IPS-15b (cell line): ENCODE data around the gene LAMB2.

ENCODE experiments used
- H3K27me3 ChIP-seq: one replicate; pipeline ENCODE4 v1.6.1; 2013; ENCODE audit warnings: low read length; ENCODE audit not compliant: control insufficient read depth, insufficient read depth
- H3K36me3 ChIP-seq: one replicate; pipeline ENCODE4 v1.6.1; 2013; ENCODE audit warnings: low read length; ENCODE audit not compliant: control insufficient read depth, insufficient read depth
- H3K4me1 ChIP-seq: one replicate; pipeline ENCODE4 v1.6.1; 2013; ENCODE audit warnings: mild to moderate bottlenecking, low read length; ENCODE audit not compliant: control insufficient read depth, insufficient read depth
- H3K4me3 ChIP-seq: one replicate; pipeline ENCODE4 v1.5.1; 2013; ENCODE audit warnings: low read depth, low read length
- H3K9ac ChIP-seq: one replicate; pipeline ENCODE4 v1.6.1; 2013; ENCODE audit warnings: low read depth, mild to moderate bottlenecking, low read length
- H3K9me3 ChIP-seq: one replicate; pipeline ENCODE4 v1.6.1; 2013; ENCODE audit warnings: mild to moderate bottlenecking, low read length; ENCODE audit not compliant: control insufficient read depth, insufficient read depth

The LAMB2 gene

GRCh38 chr3:49132437-49133225, at the start of gene LAMB2:
LAMB2 (minus strand) TSS chr3:49133050; CDS start chr3:49132867, 183 bp downstream.
- peaks cover 3% of the 10 kb centered on the region for H3K4me1 ChIP-seq
- H3K9ac ChIP-seq: peak within 1 kb of the TSS; percentile 93
- no peaks in the 10 kb centered on the region for H3K9me3 ChIP-seq
- peak within 1 kb of the TSS; percentile 91 for H3K4me3 ChIP-seq
- H3K36me3 ChIP-seq: peaks cover 8% of the 10 kb centered on the region
- no peaks in the 10 kb centered on the region for H3K27me3 ChIP-seq

- no peak overlapping the region for H3K4me3 ChIP-seq
- H3K36me3 ChIP-seq: no peaks in the 10 kb centered on the region
- H3K4me1 ChIP-seq: no peaks in the 10 kb centered on the region
- no peak overlapping the region for H3K9ac ChIP-seq
- H3K27me3 ChIP-seq: no peaks in the 10 kb centered on the region
- no peaks in the 10 kb centered on the region for H3K9me3 ChIP-seq
Observed at GRCh38 chr3:49181351-49181750, 48.5 kb upstream of the LAMB2 start.

- H3K9me3 ChIP-seq: no peaks in the 10 kb centered on the region
- no peak overlapping the region for H3K4me3 ChIP-seq
- no peaks in the 10 kb centered on the region for H3K36me3 ChIP-seq
- H3K27me3 ChIP-seq: no peaks in the 10 kb centered on the region
- H3K9ac ChIP-seq: no peak overlapping the region
- H3K4me1 ChIP-seq: no peaks in the 10 kb centered on the region
Observed at GRCh38 chr3:49180116-49180515, 47.3 kb upstream of the LAMB2 start.

GRCh38 chr3:49177073-49177472, 44.2 kb upstream of the LAMB2 start:
- Histone ChIP-seq H3K9me3 (no peaks in the 10 kb centered on the region), H3K9ac (no peak overlapping the region), H3K4me1 (peaks cover 10% of the 10 kb centered on the region), H3K4me3 (no peak overlapping the region), H3K36me3 (peaks cover 2% of the 10 kb centered on the region), H3K27me3 (no peaks in the 10 kb centered on the region)

- H3K27me3 ChIP-seq: no peaks in the 10 kb centered on the region
- H3K4me3 ChIP-seq: no peak overlapping the region
- no peak overlapping the region for H3K9ac ChIP-seq
- no peaks in the 10 kb centered on the region for H3K9me3 ChIP-seq
- H3K4me1 ChIP-seq: peaks cover 10% of the 10 kb centered on the region
- peaks cover 2% of the 10 kb centered on the region for H3K36me3 ChIP-seq
Observed at GRCh38 chr3:49175530-49175929, 42.7 kb upstream of the LAMB2 start.

GRCh38 chr3:49174397-49174985, 41.6 kb upstream of the LAMB2 start:
- Histone ChIP-seq H3K9me3 (no peaks in the 10 kb centered on the region), H3K27me3 (no peaks in the 10 kb centered on the region), H3K4me1 (peaks cover 10% of the 10 kb centered on the region), H3K36me3 (peaks cover 2% of the 10 kb centered on the region), H3K4me3 (no peak overlapping the region), H3K9ac (no peak overlapping the region)

- Histone ChIP-seq H3K4me3 (peak overlapping the region; percentile 39), H3K4me1 (peaks cover 10% of the 10 kb centered on the region), H3K27me3 (no peaks in the 10 kb centered on the region), H3K36me3 (peaks cover 2% of the 10 kb centered on the region), H3K9me3 (no peaks in the 10 kb centered on the region), H3K9ac (no peak overlapping the region)
Observed at GRCh38 chr3:49173792-49174170, 40.9 kb upstream of the LAMB2 start.

- no peaks in the 10 kb centered on the region for H3K9me3 ChIP-seq
- H3K27me3 ChIP-seq: no peaks in the 10 kb centered on the region
- H3K4me1 ChIP-seq: peaks cover 10% of the 10 kb centered on the region
- H3K4me3 ChIP-seq: peak overlapping the region; percentile 39
- H3K36me3 ChIP-seq: peaks cover 2% of the 10 kb centered on the region
- H3K9ac ChIP-seq: no peak overlapping the region
Observed at GRCh38 chr3:49173116-49173791, 40.4 kb upstream of the LAMB2 start.

GRCh38 chr3:49172551-49173041, 39.7 kb upstream of the LAMB2 start:
- H3K4me3 ChIP-seq: peak overlapping the region; percentile 37

GRCh38 chr3:49171775-49172500, 39.1 kb upstream of the LAMB2 start:
- peak overlapping the region; percentile 70 for H3K9ac ChIP-seq
- no peaks in the 10 kb centered on the region for H3K27me3 ChIP-seq
- peaks cover 10% of the 10 kb centered on the region for H3K4me1 ChIP-seq
- peak overlapping the region; percentile 82 for H3K4me3 ChIP-seq
- H3K36me3 ChIP-seq: peaks cover 2% of the 10 kb centered on the region
- H3K9me3 ChIP-seq: no peaks in the 10 kb centered on the region

More at GRCh38 chr3:49172551-49173041, 39.7 kb upstream of the LAMB2 start:
- peaks cover 2% of the 10 kb centered on the region for H3K36me3 ChIP-seq
- H3K4me1 ChIP-seq: peaks cover 10% of the 10 kb centered on the region
- peak overlapping the region; percentile 24 for H3K9ac ChIP-seq
- H3K9me3 ChIP-seq: no peaks in the 10 kb centered on the region
- no peaks in the 10 kb centered on the region for H3K27me3 ChIP-seq

- H3K9ac ChIP-seq: peak within 1 kb of the TSS; percentile 70
- H3K9me3 ChIP-seq: no peaks in the 10 kb centered on the region
- H3K4me1 ChIP-seq: peaks cover 11% of the 10 kb centered on the region
Observed at GRCh38 chr3:49171119-49171774, 38.4 kb upstream of the LAMB2 start, which contains the start of gene KLHDC8B. KLHDC8B (plus strand) TSS chr3:49171598; CDS start chr3:49172770, 1,172 bp downstream.

More at GRCh38 chr3:49171119-49171774, 38.4 kb upstream of the LAMB2 start, which contains the start of gene KLHDC8B:
- H3K27me3 ChIP-seq: no peaks in the 10 kb centered on the region
- H3K36me3 ChIP-seq: peaks cover 2% of the 10 kb centered on the region
- H3K4me3 ChIP-seq: peak within 1 kb of the TSS; percentile 82
